Testis (tissue), 2 donors: Measurements from ENCODE around the gene RAB3B.

Experiments
- POLR2A ChIP-seq: fragments of 450-650 bp; IDR thresholded peaks from one replicate; pipeline ENCODE4 v1.6.1; 2017; ENCODE audit warnings: antibody characterized with exemption, mild to moderate bottlenecking, moderate library complexity
- TF ChIP-seq, protein P1 (sequence below), 3 experiments: fragments of 450-650 bp in 2 of 3; fragments of 200-600 bp in 1 of 3; sonication (generic) in 1 of 3; IDR thresholded peaks; one replicate each; pipeline ENCODE4 v1.5.1; 2016 to 2019; ENCODE audit warnings: antibody characterized with exemption in 3 of 3, mild to moderate bottlenecking in 2 of 3, moderate library complexity in 1 of 3

- TF ChIP-seq, protein P1, sequence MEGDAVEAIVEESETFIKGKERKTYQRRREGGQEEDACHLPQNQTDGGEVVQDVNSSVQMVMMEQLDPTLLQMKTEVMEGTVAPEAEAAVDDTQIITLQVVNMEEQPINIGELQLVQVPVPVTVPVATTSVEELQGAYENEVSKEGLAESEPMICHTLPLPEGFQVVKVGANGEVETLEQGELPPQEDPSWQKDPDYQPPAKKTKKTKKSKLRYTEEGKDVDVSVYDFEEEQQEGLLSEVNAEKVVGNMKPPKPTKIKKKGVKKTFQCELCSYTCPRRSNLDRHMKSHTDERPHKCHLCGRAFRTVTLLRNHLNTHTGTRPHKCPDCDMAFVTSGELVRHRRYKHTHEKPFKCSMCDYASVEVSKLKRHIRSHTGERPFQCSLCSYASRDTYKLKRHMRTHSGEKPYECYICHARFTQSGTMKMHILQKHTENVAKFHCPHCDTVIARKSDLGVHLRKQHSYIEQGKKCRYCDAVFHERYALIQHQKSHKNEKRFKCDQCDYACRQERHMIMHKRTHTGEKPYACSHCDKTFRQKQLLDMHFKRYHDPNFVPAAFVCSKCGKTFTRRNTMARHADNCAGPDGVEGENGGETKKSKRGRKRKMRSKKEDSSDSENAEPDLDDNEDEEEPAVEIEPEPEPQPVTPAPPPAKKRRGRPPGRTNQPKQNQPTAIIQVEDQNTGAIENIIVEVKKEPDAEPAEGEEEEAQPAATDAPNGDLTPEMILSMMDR (IDR thresholded peaks at IDR 0.05), result no peak
- no peak for TF ChIP-seq POLR2A
Measured at GRCh38 chr1:51941528-51941927, 49.0 kb downstream of the RAB3B start.
